WI38 (cell line): ENCODE data around the gene SLC17A9.

ENCODE experiments used
- H3K4me3 ChIP-seq: 2 replicates; pipeline ENCODE4 v1.5.1; 2011; ENCODE audit warnings: low read depth, mild to moderate bottlenecking, control low read depth, low read length
- TF ChIP-seq, protein P1 (sequence below): IDR thresholded peaks from 2 replicates; pipeline ENCODE4 v1.5.1; 2012; ENCODE audit warnings: low read depth, mild to moderate bottlenecking, control low read depth, low read length

SLC17A9 gene

DNA sequence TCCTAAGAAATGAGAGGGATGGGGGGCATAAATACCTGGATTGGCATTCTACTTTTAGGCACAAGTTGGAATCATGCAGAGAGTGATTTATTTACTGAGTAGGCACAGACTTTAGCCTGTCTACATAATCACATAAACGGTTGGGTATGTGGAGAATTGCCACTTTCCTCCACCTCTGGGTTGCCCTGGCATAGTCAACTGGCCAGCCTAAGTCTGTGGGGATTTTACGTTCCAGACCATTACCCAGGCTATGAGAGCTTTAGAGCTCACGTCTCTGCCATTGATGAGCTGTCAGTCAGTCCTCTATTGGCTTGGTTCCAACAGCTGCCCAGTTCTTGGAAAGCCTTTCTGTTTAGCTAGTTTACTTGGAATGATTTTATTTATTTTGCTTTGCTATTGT lies 59.3 kb downstream of the SLC17A9 start:
- no peak overlapping the region for H3K4me3 ChIP-seq
- TF ChIP-seq, protein P1, sequence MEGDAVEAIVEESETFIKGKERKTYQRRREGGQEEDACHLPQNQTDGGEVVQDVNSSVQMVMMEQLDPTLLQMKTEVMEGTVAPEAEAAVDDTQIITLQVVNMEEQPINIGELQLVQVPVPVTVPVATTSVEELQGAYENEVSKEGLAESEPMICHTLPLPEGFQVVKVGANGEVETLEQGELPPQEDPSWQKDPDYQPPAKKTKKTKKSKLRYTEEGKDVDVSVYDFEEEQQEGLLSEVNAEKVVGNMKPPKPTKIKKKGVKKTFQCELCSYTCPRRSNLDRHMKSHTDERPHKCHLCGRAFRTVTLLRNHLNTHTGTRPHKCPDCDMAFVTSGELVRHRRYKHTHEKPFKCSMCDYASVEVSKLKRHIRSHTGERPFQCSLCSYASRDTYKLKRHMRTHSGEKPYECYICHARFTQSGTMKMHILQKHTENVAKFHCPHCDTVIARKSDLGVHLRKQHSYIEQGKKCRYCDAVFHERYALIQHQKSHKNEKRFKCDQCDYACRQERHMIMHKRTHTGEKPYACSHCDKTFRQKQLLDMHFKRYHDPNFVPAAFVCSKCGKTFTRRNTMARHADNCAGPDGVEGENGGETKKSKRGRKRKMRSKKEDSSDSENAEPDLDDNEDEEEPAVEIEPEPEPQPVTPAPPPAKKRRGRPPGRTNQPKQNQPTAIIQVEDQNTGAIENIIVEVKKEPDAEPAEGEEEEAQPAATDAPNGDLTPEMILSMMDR, result no peak

DNA sequence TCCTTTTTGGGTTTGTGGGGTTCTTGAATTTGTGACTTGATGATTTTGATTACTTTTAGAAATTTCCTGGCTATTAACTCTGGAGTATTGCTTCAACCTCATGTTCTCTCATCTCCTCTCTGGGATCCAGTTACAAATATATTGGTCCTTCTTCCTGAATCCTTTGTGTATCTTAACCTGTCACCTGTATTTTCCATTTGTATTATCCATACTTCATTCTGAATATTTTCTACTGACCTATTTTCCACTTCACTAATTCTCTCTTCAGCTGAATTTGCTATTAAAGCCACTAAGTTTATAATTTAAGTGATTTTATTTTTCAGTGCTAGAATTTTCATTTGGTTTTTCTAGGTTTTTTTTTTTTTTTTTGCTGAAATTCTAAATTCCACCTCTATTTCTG lies 60.7 kb downstream of the SLC17A9 start:
- no peak overlapping the region for H3K4me3 ChIP-seq
- TF ChIP-seq, protein P1, result no peak

DNA sequence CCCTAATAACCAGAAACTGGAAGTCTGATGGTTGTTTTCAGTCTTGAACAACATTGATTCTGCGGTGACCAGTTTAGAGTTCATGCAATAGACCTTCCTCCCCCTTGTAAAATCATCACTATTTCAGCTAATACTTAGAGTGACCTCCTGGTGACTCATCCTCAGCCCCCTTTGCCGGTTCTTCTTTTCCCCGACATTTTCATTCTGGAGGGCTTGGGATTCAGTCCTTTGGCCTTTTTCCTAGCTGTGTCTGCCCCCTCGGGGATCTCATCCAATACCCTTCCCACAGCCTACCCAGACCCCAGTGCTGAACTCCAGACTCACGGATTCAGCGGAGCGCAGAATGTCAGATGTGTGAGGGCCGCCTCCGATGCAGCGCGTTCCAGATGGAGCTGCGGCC lies 61.8 kb downstream of the SLC17A9 start:
- no peak overlapping the region for H3K4me3 ChIP-seq

DNA sequence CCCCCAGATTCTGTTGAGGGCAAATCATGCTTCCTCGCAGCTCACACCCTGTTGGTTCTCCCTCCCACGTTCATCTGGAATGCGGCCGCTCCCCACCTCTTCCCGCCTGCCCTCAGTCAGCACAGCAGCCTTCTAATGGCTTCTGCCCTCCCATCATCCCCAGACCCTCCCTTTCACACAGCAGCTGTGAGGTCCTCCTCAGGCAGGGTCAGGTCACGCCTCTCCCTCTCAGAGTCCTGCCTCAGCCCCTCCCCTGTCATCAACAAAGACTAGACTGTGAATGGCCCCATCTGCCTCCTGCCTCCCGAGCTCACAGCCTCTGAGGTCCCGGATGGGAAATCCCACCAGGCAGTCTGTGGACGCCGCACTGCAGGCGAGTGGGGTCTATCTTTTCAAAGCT lies 62.2 kb downstream of the SLC17A9 start:
- H3K4me3 ChIP-seq, result no peak overlapping the region
- TF ChIP-seq, protein P1, result no peak

More for the DNA sequence above, 61.8 kb downstream of the SLC17A9 start:
- TF ChIP-seq, protein P1, result no peak

DNA sequence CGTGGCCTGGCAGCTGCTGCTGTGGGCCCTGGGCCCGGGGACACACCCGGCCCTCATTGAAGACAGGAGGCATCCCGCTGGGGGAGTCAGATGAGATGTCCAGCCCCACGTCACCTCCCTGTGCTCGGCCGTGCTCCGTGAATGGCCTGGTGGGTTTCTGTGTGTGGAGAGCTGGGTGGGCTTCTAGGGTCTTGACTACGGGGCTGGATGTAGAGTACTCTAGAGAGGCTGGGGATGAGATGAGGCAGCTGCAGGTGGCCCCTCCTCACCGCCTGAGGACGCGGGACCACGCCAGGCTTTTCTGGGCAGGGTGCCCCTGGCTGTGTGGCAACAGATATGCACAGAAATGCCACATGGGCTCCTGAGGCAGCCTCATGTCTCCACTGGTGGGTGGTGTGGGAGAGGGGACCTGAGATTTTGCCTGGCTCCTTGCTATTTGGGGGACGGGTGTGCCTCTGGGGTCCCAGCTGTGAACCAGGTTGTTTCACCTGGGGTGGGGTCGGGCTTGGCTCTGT lies 62.7 kb downstream of the SLC17A9 start:
- H3K4me3 ChIP-seq, result no peak overlapping the region
- TF ChIP-seq, protein P1, result no peak

DNA sequence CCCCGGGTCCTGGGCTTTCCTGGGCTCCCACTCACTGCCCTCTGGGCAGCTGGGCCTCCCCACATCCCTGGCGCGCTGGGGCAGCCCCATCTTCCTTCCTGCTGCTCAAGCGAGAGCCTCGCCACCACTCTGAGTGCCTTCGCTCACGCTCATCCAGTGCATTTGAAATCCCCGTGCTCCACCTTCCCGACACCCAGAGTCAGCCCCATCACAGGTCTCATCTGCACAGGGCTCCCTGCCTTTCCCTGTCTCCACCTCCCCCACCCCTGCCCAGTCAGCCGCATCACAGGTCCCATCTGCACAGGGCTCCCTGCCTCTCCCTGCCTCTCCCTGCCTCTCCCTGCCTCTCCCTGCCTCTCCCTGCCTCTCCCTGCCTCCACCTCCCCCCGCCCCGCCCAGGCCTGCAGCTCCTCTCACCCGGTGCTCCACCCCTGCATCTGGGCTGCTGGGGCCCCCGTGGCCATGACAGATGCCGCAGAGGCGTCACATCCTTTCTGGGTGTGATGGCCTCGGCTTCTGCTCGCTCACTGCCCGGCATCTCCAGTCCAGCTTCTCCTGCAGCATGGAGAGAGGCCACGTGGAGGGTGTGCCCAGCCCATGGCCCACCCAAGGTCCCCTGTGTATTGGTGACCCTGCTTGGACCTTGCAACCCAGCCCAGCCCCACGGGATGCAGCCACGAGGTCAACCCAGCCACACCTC lies 63.3 kb downstream of the SLC17A9 start:
- TF ChIP-seq, protein P1, result no peak
- no peak overlapping the region for H3K4me3 ChIP-seq

DNA sequence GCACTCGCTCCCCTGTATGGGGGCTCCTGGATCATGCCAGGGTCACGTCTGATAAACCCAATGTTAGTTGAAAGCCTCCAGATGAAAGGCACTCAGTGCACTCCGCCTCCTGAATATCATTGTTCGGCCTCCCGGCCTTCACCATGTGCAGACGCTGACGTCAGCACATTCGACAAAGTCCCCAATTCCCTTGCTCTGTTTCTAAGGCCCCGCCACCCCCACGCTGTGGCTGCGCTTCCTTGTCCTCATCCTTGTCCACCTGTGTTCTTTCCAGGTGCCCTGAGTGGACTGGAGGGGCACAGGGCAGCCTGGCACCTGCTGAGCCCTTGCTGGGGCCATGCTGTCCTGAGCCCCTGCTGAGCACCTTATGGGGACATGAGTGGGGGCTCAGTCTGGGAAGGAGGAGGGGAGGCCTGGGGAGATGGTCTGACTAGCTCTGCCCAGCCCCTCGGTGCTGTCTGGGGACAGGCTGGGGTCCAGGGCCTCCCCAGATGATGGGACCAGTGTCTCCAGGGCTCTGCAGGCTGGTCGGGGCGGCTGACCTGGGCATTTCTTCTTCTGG lies 64.1 kb downstream of the SLC17A9 start:
- TF ChIP-seq, protein P1, result no peak
- H3K4me3 ChIP-seq, result no peak overlapping the region
